HEK293 (cell line): ENCODE data around the gene INSM1.

Source experiments
- CTCF ChIA-PET: fragments of 350-600 bp; formaldehyde crosslinking; extraction: SDS; loops from one replicate; lab custom pipeline; 2021; ENCODE audit warnings: antibody characterized with exemption; lab: Yijun Ruan, JAX
- POLR2A ChIA-PET: fragments of 300-600 bp; formaldehyde crosslinking; extraction: SDS; loops from one replicate; lab custom pipeline; 2020; ENCODE audit warnings: antibody characterized with exemption, inconsistent platforms; lab: Yijun Ruan, JAX
- H3K27ac ChIP-seq: fragments of 200-500 bp; sonication (Bioruptor generic); 2 replicates; pipeline ENCODE4 v1.5.1; 2014; ENCODE audit warnings: low read depth, low read length, control low read depth, inconsistent platforms; ENCODE audit errors: extremely low read depth
- H3K36me3 ChIP-seq, 2 experiments: fragments of 200-500 bp in 1 of 2; sonication (Bioruptor generic) in 1 of 2; 1 replicate in 1 of 2; 2 replicates in 1 of 2; pipeline ENCODE4 v1.5.1; 2014 to 2017; ENCODE audit warnings: inconsistent platforms in 2 of 2, low read length in 2 of 2; ENCODE audit not compliant: control insufficient read depth in 2 of 2, insufficient read depth in 1 of 2
- H3K4me1 ChIP-seq: fragments of 200-500 bp; sonication (Bioruptor generic); 2 replicates; pipeline ENCODE4 v1.5.1; 2014; ENCODE audit warnings: mild to moderate bottlenecking, low read length, inconsistent platforms; ENCODE audit not compliant: control insufficient read depth, insufficient read depth
- H3K4me3 ChIP-seq: 2 replicates; pipeline ENCODE4 v1.5.1; 2011; ENCODE audit warnings: low read depth, mild to moderate bottlenecking, control low read depth, low read length, moderate library complexity
- H3K9me3 ChIP-seq: fragments of 200-500 bp; sonication (Bioruptor generic); 2 replicates; pipeline ENCODE4 v1.5.1; 2014; ENCODE audit warnings: low read depth, low read length, inconsistent platforms; ENCODE audit not compliant: control insufficient read depth, insufficient read depth
- BCL6B ChIP-seq: fragments of 450-650 bp; formaldehyde crosslinking; IDR thresholded peaks from 2 replicates; pipeline ENCODE4 v1.5.1; 2017; ENCODE audit warnings: missing biosample characterization, missing genetic modification characterization
- GLI2 ChIP-seq: fragments of 450-650 bp; formaldehyde crosslinking; IDR thresholded peaks from 2 replicates; pipeline ENCODE4; 2017; ENCODE audit warnings: missing biosample characterization, missing genetic modification characterization, low read depth, borderline replicate concordance
- PRDM4 ChIP-seq: fragments of 450-650 bp; formaldehyde crosslinking; IDR thresholded peaks from 2 replicates; pipeline ENCODE4 v1.5.1; 2017; ENCODE audit warnings: missing biosample characterization, missing genetic modification characterization
- SCRT1 ChIP-seq: fragments of 450-650 bp; formaldehyde crosslinking; IDR thresholded peaks from 2 replicates; pipeline ENCODE4 v1.5.1; 2016; ENCODE audit warnings: missing biosample characterization, missing genetic modification characterization, borderline replicate concordance
- TRIM28 ChIP-seq: IDR thresholded peaks from 2 replicates; pipeline ENCODE4 v1.6.1; 2011; ENCODE audit warnings: low read length, control low read depth, borderline replicate concordance
- ZEB2 ChIP-seq: fragments of 450-650 bp; formaldehyde crosslinking; IDR thresholded peaks from 2 replicates; pipeline ENCODE4 v1.5.1; 2016; ENCODE audit warnings: missing biosample characterization, missing genetic modification characterization
- ZIC2 ChIP-seq: fragments of 450-650 bp; formaldehyde crosslinking; IDR thresholded peaks from 2 replicates; pipeline ENCODE4 v1.5.1; 2016; ENCODE audit warnings: missing biosample characterization, missing genetic modification characterization
- ZNF521 ChIP-seq: fragments of 450-650 bp; formaldehyde crosslinking; IDR thresholded peaks from 2 replicates; pipeline ENCODE4 v1.5.1; 2017; ENCODE audit warnings: missing biosample characterization, mild to moderate bottlenecking, missing genetic modification characterization
- ZNF555 ChIP-seq: fragments of 450-650 bp; formaldehyde crosslinking; conservative IDR thresholded peaks from 2 replicates; pipeline ENCODE4 v1.5.1; 2017; ENCODE audit warnings: missing biosample characterization, mild to moderate bottlenecking, missing genetic modification characterization, inconsistent platforms
- ZNF677 ChIP-seq: fragments of 450-650 bp; IDR thresholded peaks from 2 replicates; pipeline ENCODE4 v1.5.0; 2018; ENCODE audit warnings: missing biosample characterization, mild to moderate bottlenecking, missing genetic modification characterization, moderate library complexity
- ZNF791 ChIP-seq: fragments of 450-650 bp; formaldehyde crosslinking; IDR thresholded peaks from 2 replicates; pipeline ENCODE4 v1.5.1; 2016; ENCODE audit warnings: missing biosample characterization, missing genetic modification characterization
- ZNF837 ChIP-seq: fragments of 450-650 bp; formaldehyde crosslinking; IDR thresholded peaks from 2 replicates; pipeline ENCODE4 v1.5.1; 2016; ENCODE audit warnings: missing biosample characterization, missing genetic modification characterization
- TF ChIP-seq, protein P1 (sequence below): fragments of 450-650 bp; formaldehyde crosslinking; IDR thresholded peaks from 2 replicates; pipeline ENCODE4 v1.5.1; 2016; ENCODE audit warnings: missing biosample characterization, missing genetic modification characterization
- TF ChIP-seq, protein P2 (sequence below): fragments of 450-650 bp; formaldehyde crosslinking; IDR thresholded peaks from 2 replicates; pipeline ENCODE4 v1.5.1; 2016; ENCODE audit warnings: missing biosample characterization, missing genetic modification characterization, borderline replicate concordance

INSM1 gene

DNA sequence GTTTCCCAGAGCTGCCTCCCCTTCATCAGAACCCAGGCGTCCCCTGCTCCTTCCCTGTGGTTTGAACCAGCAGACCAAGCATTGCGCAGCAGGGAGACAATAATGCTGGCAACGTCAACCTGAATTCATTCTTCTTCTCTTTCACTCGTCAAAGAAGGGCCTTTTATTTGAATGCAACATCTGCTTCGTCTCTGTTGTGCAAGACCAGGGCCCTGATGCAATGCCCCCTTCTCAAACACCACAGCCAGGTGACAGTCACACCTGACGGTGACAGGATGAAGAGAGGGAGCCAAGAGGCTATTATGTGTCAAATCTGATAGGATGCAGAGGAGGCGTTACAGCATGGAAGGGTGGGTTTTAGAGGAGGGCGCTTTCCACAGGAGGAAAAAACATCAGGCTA is 8.0 kb downstream of the INSM1 start (continued):
- TF ChIP-seq, protein P1, sequence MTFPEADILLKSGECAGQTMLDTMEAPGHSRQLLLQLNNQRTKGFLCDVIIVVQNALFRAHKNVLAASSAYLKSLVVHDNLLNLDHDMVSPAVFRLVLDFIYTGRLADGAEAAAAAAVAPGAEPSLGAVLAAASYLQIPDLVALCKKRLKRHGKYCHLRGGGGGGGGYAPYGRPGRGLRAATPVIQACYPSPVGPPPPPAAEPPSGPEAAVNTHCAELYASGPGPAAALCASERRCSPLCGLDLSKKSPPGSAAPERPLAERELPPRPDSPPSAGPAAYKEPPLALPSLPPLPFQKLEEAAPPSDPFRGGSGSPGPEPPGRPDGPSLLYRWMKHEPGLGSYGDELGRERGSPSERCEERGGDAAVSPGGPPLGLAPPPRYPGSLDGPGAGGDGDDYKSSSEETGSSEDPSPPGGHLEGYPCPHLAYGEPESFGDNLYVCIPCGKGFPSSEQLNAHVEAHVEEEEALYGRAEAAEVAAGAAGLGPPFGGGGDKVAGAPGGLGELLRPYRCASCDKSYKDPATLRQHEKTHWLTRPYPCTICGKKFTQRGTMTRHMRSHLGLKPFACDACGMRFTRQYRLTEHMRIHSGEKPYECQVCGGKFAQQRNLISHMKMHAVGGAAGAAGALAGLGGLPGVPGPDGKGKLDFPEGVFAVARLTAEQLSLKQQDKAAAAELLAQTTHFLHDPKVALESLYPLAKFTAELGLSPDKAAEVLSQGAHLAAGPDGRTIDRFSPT (tag by site-specific recombination): no peak
- TF ChIP-seq PRDM4 (tag by site-specific recombination) (no peak), SCRT1 (tag by site-specific recombination) (no peak), TRIM28 (no peak), BCL6B (tag by site-specific recombination) (no peak), ZEB2 (no peak), ZNF837 (tag by site-specific recombination) (no peak), GLI2 (tag by site-specific recombination) (no peak), ZNF791 (no peak)
- TF ChIP-seq, protein P2, sequence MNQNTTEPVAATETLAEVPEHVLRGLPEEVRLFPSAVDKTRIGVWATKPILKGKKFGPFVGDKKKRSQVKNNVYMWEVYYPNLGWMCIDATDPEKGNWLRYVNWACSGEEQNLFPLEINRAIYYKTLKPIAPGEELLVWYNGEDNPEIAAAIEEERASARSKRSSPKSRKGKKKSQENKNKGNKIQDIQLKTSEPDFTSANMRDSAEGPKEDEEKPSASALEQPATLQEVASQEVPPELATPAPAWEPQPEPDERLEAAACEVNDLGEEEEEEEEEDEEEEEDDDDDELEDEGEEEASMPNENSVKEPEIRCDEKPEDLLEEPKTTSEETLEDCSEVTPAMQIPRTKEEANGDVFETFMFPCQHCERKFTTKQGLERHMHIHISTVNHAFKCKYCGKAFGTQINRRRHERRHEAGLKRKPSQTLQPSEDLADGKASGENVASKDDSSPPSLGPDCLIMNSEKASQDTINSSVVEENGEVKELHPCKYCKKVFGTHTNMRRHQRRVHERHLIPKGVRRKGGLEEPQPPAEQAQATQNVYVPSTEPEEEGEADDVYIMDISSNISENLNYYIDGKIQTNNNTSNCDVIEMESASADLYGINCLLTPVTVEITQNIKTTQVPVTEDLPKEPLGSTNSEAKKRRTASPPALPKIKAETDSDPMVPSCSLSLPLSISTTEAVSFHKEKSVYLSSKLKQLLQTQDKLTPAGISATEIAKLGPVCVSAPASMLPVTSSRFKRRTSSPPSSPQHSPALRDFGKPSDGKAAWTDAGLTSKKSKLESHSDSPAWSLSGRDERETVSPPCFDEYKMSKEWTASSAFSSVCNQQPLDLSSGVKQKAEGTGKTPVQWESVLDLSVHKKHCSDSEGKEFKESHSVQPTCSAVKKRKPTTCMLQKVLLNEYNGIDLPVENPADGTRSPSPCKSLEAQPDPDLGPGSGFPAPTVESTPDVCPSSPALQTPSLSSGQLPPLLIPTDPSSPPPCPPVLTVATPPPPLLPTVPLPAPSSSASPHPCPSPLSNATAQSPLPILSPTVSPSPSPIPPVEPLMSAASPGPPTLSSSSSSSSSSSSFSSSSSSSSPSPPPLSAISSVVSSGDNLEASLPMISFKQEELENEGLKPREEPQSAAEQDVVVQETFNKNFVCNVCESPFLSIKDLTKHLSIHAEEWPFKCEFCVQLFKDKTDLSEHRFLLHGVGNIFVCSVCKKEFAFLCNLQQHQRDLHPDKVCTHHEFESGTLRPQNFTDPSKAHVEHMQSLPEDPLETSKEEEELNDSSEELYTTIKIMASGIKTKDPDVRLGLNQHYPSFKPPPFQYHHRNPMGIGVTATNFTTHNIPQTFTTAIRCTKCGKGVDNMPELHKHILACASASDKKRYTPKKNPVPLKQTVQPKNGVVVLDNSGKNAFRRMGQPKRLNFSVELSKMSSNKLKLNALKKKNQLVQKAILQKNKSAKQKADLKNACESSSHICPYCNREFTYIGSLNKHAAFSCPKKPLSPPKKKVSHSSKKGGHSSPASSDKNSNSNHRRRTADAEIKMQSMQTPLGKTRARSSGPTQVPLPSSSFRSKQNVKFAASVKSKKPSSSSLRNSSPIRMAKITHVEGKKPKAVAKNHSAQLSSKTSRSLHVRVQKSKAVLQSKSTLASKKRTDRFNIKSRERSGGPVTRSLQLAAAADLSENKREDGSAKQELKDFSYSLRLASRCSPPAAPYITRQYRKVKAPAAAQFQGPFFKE (tag by site-specific recombination): no peak

- H3K36me3 ChIP-seq: no peaks in the 10 kb centered on the region
- POLR2A ChIA-PET: no interaction called here
- TF ChIP-seq ZNF555: no peak
- 0 out of 2 replicates have a peak, but pooled peaks have one; percentile 22 for TF ChIP-seq ZIC2
- no peak for TF ChIP-seq ZNF521 (tag by site-specific recombination)
- TF ChIP-seq ZNF677 (tag by site-specific recombination): no peak
- TF ChIP-seq, all 188 proteins: peak for 1
- Histone ChIP-seq H3K4me3 (no peak overlapping the region), H3K27ac (no peak overlapping the region), H3K9me3 (no peaks in the 10 kb centered on the region), H3K4me1 (no peaks in the 10 kb centered on the region)
- CTCF ChIA-PET: no interaction called here
Observed at GRCh38 chr20:20386192-20386591, 18.3 kb downstream of the INSM1 start.
